Head of caudate nucleus (tissue), 42 donors: ENCODE data around the gene DOP1B.
"Not testable (repeated sequence)": the region's sequence is repeated elsewhere in the genome, so short reads cannot be mapped to it uniquely, and the experiment has no call there.

Experiments
- DNase-seq, 42 donors: peaks; one replicate each; pipeline versions ENCODE4 v3.0.0 to v3.0.0-alpha.2; 2020 to 2021; ENCODE audit warnings: mixed read lengths in 7 of 42
- intact Hi-C: fragments of 100-400 bp; cut with DNase I; formaldehyde crosslinking; loops from one replicate; pipeline ENCODE4 v1.15.0; 2022

The DOP1B gene

DNA sequence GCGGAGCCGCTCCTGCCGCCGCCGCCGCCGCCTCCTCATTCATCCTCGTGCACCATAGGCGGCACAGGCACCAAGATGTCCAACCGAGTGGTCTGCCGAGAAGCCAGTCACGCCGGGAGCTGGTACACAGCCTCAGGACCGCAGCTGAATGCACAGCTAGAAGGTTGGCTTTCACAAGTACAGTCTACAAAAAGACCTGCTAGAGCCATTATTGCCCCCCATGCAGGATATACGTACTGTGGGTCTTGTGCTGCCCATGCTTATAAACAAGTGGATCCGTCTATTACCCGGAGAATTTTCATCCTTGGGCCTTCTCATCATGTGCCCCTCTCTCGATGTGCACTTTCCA, 26.2 kb upstream of the DOP1B start:
- DNase-seq: peak in 3 of 42 donors; percentile 7 to 22 (median 12)
- intact Hi-C loops: not testable (repeated sequence)

DNA sequence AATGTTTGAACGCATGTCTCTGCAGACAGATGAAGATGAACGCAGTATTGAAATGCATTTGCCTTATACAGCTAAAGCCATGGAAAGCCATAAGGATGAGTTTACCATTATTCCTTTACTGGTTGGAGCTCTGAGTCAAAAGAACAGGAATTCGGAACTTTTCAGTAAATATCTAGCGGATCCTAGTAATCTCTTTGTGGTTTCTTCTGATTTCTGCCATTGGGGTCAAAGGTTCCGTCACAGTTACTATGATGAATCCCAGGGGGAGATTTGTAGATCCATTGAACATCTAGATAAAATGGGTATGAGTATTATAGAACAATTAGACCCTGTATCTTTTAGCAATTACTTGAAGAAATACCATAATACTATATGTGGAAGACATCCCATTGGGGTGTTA, 25.8 kb upstream of the DOP1B start:
- intact Hi-C loops, DNase-seq: not testable (repeated sequence)

GRCh38 chr21:36132696-36133095, 23.9 kb upstream of the DOP1B start:
- intact Hi-C loops: no loop called here
- DNase-seq: peak in 1 of 42 donors; percentile 29

- intact Hi-C loops: no loop called here
- DNase-seq: peak in 39 of 42 donors; percentile 38 to 81 (median 65)
Observed at GRCh38 chr21:36134803-36135390, 21.7 kb upstream of the DOP1B start, which contains the start of gene CBR3. Gene CBR3, plus strand, starts transcription at chr21:36135079. Its CDS starts 114 bp downstream, at chr21:36135193.

DNA sequence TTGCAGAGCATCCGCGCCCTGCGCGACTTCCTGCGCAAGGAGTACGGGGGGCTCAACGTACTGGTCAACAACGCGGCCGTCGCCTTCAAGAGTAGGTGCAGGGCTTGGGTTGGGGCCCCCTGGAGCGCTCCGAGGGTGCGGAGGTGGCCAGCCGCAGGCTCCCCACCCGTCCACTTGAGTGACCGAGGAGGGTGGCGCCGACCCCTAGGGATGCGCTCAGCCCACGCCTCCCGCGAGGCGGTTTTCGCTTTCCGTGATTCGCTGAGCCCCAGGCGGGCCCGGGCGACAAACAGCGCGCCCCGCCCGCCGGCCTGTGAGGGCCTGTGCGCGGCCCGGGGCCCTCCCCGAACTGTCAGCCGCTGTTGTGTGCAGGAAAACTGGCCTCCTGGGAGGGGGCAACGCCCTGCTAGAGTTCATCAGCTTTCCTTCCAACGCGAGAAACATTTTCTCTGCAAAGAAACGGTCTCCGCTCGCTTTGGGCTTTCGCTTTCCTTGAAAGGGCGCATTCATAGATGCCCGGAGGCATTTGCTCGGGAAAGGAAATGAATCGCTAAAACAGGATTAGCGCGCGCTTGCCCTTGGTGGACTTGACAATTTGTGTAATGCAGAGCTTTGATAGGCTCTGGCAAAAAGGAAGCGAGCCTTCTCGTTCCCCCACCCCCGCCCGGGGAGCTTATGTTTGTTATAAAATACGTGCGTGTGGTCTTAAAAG, 21.1 kb upstream of the DOP1B start:
- DNase-seq: peak; percentile 45 to 89 (median 78)
- intact Hi-C loops: no loop called here

- intact Hi-C loops: loop anchor here (5.0 to 10.0 kb wide), 2 partner anchors 65 to 193 kb away; no protein-coding TSS in a partner anchor
Observed at GRCh38 chr21:36139791-36140190, 16.8 kb upstream of the DOP1B start.

DNA sequence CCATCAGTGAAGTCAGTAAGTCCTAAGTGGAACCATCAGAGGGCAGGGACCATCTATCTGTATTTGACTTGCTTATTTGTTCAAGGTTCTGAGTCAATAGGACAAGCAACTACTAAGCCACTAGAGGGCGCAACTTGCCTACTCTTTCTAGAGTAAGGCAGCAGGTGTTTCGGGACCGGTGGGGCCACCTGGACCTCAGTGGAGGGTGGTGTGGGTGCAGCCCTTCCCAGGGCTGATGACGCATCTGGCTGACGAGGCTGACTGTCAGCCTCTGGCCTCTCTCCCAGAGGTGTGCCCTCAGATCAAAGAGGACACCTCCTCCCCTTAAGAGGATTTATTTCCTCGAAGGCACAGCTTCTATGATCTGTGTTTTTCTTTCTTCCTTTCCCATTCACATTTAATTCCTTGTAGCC, 15.1 kb upstream of the DOP1B start:
- DNase-seq: peak in 41 of 42 donors; percentile 28 to 94 (median 82)
- intact Hi-C loops: loop anchor here (5.0 to 10.0 kb wide), 2 partner anchors 63 to 191 kb away; no protein-coding TSS in a partner anchor

More at GRCh38 chr21:36139791-36140190, 16.8 kb upstream of the DOP1B start:
- peak in 2 of 42 donors; percentile 22 to 32 for DNase-seq

DNA sequence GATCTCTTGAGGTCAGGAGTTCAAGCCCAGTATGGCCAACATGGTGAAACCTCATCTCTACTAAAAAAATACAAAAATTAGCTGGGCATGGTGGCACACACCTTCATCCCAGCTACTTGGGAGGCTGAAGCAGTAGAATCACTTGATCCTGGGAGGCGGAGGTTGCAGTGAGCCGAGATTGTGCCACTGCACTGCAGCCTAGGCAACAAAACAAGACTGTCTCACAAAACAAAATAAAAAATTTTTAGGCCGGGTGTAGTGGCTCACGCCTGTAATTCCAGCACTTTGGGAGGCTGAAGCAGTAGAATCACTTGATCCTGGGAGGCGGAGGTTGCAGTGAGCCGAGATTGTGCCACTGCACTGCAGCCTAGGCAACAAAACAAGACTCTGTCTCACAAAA, 12.4 kb upstream of the DOP1B start:
- DNase-seq: not testable (repeated sequence)
- intact Hi-C loops: loop anchor here (5.0 to 10.0 kb wide), 2 partner anchors 61 to 188 kb away; no protein-coding TSS in a partner anchor

- intact Hi-C loops: loop anchor here (10.0 kb wide), 1 partner anchor 60 kb away; no protein-coding TSS in a partner anchor
- DNase-seq: peak in 1 of 42 donors; percentile 18
Observed at GRCh38 chr21:36145259-36145658, 11.4 kb upstream of the DOP1B start.

GRCh38 chr21:36147911-36148310, 8.7 kb upstream of the DOP1B start:
- no peak for DNase-seq
- intact Hi-C loops: loop anchor here (10.0 kb wide), 1 partner anchor 57 kb away; no protein-coding TSS in a partner anchor

GRCh38 chr21:36148886-36149285, 7.7 kb upstream of the DOP1B start:
- intact Hi-C loops: loop anchor here (10.0 kb wide), 1 partner anchor 56 kb away; no protein-coding TSS in a partner anchor

DNA sequence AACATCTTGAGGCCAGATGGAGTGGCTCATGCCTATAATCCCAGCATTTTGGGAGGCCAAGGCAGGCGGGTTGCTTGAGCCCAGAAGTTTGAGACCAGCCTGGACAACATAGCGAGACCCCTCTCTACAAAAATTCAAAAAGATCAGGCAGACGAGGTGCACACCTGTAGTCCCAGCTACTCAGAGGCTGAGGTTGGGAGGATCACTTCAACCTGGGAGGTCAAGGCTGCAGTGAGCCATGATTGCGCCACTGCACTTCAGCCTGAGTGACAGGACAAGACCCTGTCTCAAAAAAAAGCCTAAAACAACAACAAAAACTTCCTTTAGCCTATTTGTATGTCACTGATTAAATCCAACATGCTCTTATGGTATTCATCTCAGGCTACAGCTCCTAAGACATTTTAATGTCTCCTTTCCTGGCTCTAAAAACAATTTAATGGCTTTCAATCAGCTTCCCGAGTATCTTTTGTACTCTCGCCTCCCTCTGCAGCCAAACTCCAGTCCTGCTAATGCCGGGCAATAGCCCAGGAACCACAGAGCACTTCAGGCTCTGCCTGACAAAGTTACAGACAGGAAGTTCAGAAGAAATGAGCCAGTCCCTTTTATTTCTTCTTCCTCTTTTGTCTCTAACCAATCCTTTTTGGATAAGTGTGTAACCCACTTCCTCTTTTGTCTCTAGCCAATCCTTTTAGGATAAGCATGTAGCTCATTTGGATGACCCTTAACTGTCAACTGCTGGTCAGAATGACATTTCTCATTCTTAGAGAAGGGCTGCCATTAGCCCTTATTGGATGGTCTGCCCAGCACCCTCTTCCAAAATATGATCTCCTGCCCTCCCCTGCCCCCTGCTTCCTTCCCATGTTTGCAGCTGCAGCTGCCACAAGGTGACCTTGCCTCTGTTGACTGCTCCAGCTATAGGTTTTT, 6.6 kb upstream of the DOP1B start:
- intact Hi-C loops: loop anchor here (5.0 to 10.0 kb wide), 2 partner anchors 55 to 172 kb away; partner anchors contain the start of gene MORC3

More at GRCh38 chr21:36148886-36149285, 7.7 kb upstream of the DOP1B start:
- peak in 1 of 42 donors; percentile 6 for DNase-seq

DNA sequence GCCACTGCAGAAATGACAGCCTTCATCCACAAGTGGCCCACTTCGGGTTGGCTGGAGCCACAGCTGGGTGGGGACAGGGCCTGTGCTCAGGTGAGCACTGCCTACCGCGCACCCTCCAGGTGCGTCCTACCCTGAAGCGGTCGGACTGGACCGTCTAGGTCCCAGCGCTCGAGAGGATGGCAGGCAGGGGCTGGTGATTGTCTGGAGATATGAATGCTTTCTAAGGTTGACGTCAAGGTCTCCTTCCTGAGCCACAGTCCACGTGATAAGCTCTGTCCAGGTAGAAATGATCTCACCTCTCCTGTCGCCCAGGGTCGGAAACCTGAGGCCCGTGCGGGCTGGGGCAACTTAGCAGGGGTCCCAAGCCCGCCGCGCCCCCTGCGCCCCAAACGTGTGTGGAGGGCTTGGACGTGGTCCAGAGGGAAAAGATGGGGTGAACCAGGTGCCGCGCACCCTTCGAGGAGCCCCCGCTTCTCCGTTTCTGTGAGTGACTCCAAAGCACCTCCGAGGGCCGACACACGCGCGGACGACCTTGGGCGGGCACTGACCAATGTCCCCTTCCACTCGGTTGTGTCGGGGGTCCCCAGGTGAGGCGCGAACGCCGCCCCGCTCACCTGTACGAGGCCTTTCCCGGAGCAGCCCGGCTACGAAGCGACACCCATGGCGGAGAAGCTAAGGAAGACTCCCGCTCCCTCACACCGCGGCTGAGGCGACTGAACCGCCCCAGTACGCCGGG, 853 bp upstream of the DOP1B start:
- no peak for DNase-seq
- intact Hi-C loops: no loop called here

More for the DNA sequence above, 6.6 kb upstream of the DOP1B start:
- peak in 12 of 42 donors; percentile 33 to 72 (median 52) for DNase-seq

- peak; percentile 99 to 100 (median 100) for DNase-seq
- intact Hi-C loops: no loop called here
Observed at GRCh38 chr21:36156339-36156814, 247 bp upstream of the DOP1B start.

GRCh38 chr21:36159356-36159921, 2.8 kb downstream of the DOP1B start:
- peak in 1 of 42 donors; percentile 20 for DNase-seq
- intact Hi-C loops: no loop called here

GRCh38 chr21:36160850-36161178, 4.2 kb downstream of the DOP1B start:
- intact Hi-C loops: no loop called here
- DNase-seq: peak in 1 of 42 donors; percentile 17

GRCh38 chr21:36162631-36163030, 6.0 kb downstream of the DOP1B start:
- DNase-seq: no peak
- intact Hi-C loops: no loop called here
